Fibroblast of the aortic adventitia (primary cell): ENCODE measurements around the gene GLTP. TPM values are rescaled to one million over a fixed set of nuclear protein-coding genes. Genes with fewer than 3 reads are reported as not detected.
"Not testable (repeated sequence)": the region's sequence is repeated elsewhere in the genome, so short reads cannot be mapped to it uniquely, and the experiment has no call there.

ENCODE experiments used
- DNase-seq: peaks from one replicate; pipeline ENCODE4 v3.0.0-alpha.2; 2010; ENCODE audit warnings: low read depth
- H3K4me3 ChIP-seq: 2 replicates; pipeline ENCODE4 v1.5.1; 2011; ENCODE audit warnings: low read depth, mild to moderate bottlenecking, control low read depth, low read length, moderate library complexity
- total RNA-seq: library from RNA; depleted of rRNA; stranded (reverse); fragments of >200 nt; gene quantifications from 2 replicates; pipeline ENCODE4 v1.2.3, GENCODE V29; 2012; ENCODE audit warnings: low replicate concordance
- TF ChIP-seq, protein P1 (sequence below): IDR thresholded peaks from 2 replicates; pipeline ENCODE4 v1.5.1; 2011; ENCODE audit warnings: mild to moderate bottlenecking, low read length, control low read depth, inconsistent platforms; ENCODE audit not compliant: insufficient read depth

The GLTP gene
- total RNA-seq, 1 donor, result 55.1 TPM

DNA sequence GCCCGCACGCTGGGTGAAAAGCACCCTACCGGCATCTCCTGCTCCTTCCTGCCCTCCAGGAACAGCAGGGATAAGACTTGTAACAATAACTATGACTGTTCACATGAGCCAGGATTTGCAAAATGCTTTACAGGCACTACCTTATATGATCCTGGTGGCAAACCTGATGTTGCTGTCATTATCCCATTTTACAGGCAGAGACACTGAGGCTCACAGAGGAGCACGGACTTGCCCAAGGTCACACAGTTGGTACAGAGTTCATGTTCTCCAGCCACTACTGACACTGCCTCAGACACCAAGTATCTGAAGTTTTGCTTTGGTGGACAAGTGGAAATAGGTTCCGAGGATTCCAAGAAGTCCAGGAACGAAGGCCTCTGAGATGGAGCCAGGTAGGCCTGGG is 22.6 kb downstream of the GLTP start:
- no peak for DNase-seq
- no peak overlapping the region for H3K4me3 ChIP-seq
- TF ChIP-seq, protein P1, sequence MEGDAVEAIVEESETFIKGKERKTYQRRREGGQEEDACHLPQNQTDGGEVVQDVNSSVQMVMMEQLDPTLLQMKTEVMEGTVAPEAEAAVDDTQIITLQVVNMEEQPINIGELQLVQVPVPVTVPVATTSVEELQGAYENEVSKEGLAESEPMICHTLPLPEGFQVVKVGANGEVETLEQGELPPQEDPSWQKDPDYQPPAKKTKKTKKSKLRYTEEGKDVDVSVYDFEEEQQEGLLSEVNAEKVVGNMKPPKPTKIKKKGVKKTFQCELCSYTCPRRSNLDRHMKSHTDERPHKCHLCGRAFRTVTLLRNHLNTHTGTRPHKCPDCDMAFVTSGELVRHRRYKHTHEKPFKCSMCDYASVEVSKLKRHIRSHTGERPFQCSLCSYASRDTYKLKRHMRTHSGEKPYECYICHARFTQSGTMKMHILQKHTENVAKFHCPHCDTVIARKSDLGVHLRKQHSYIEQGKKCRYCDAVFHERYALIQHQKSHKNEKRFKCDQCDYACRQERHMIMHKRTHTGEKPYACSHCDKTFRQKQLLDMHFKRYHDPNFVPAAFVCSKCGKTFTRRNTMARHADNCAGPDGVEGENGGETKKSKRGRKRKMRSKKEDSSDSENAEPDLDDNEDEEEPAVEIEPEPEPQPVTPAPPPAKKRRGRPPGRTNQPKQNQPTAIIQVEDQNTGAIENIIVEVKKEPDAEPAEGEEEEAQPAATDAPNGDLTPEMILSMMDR, result no peak

DNA sequence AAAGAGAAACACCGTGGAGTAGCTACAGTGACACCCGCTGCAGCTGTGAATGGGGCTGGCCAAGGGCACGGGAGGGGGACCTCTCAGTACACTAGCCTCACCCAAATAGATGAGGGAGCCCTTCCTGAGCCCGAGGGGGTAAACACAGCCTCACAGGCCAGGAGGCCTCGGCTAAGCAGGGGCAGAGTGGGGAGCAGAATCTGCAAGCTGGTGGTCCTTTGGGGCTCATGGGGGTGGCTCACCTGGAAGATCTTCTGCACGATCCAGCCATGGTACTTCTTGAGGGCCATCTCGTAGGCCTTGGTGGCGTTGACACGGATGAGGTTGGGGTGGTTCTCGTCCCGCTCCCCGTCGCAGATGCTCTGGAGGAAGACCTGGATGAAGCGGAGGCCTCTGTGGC is 25.0 kb downstream of the GLTP start:
- no peak overlapping the region for H3K4me3 ChIP-seq
- no peak for DNase-seq
- TF ChIP-seq, protein P1, result no peak

DNA sequence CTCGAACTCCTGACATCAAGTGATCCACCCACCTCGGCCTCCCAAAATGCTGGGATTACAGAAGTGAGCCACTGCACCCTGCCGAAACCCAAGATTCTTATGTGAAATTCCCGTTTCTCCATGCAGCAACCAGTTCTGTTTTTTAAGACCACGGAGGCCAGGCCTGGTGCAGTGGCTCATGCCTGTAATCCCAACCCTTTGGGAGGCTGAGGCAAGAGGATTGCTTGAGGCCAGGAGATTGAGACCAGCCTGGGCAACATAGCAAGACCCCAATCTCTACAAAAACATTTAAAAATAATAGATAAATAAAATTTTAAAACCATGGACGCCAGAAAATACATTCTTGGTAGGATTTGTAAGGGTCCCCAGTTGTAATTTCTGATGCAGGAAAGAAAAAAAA is 29.8 kb downstream of the GLTP start:
- H3K4me3 ChIP-seq, DNase-seq: not testable (repeated sequence)

DNA sequence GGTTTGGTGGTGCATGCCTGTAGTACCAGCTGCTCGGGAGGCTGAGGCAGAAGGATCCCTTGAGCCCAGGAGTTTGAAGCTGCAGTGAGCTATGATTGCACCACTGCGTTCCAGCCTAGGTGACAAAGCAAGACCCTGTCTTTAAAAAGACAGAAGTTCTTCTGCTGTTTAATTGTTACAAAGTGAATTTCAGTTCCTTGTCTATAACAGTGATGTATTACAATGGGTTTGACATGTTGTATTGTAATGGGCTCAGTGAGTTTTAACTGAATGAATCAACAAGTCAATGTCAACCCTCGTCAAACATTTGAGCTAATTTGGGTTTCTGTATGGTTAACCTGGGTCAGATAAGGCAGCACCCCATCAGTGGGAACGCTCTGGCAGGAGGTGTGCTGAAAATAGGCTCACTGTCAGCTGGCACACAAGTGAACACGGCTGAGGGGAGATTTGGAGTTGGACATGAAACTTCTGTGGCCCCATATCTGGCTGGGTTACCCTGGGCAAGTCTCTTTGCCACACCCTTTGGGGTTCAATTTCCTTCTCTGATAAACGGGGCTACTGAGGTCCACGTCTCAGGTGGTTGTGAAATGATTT is 33.1 kb downstream of the GLTP start:
- TF ChIP-seq, protein P1, result no peak
- H3K4me3 ChIP-seq, result no peak overlapping the region
- DNase-seq, result no peak

DNA sequence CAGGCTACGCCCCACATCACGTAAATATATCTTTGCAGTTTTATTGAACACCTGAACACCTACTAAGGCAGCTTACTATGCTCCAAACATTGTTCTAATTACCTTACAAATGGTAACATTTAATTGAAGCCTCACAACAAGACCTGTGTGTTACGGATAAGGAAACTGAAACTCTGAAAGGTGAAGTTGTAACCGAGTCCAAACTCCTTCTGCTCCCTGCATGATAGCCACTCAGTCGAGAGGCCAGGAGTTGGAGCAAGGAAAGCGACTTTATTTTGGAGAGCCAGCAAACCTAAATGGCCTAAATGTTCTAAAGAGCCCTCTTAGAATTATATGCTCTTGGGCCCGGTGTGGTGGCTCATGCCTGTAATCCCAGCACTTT is 34.5 kb downstream of the GLTP start:
- DNase-seq, result no peak
- TF ChIP-seq, protein P1, result no peak
- no peak overlapping the region for H3K4me3 ChIP-seq

DNA sequence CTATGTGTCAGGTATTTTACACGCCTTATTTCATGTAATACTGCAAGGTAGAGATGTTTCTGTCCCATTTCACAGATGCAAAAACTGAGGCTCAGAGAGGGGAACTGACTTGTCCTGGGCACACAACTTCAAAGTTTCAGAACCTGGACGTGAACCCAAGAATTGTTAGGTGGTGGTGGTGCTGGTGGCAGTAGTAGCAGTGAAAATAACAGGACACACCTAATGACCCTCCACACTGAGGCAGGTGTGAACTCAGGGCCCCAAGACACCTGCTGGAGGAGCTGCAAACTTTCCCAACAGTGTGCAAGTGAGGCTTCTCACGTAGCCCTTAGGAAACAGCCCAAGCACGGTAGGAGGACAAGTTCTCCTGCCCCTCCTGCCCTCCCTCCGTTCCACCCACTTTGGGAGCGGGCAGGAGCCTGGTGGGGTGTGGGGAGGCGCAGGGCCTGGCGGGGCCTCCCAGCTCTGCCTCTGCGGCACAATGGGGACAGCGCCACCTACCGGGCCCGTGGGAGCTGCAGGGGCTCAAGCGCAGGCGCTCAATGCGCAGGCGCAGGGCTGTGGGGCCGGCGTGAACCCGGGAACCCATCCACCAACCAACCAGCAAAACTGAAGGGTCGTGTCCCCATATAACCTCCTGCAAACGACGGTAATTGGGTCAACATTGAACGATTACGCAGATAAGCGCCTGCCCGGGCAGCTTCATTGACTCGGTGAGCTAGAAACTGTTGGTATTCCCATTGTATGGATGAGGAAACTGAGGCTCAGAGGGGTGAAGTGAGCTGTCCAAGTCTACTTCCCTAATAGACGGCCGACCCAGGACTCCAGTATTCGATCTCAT is 35.1 kb downstream of the GLTP start:
- TF ChIP-seq, protein P1, result peak; percentile 94
- peak; percentile 77 for DNase-seq
- H3K4me3 ChIP-seq, result peak overlapping the region; percentile 62

DNA sequence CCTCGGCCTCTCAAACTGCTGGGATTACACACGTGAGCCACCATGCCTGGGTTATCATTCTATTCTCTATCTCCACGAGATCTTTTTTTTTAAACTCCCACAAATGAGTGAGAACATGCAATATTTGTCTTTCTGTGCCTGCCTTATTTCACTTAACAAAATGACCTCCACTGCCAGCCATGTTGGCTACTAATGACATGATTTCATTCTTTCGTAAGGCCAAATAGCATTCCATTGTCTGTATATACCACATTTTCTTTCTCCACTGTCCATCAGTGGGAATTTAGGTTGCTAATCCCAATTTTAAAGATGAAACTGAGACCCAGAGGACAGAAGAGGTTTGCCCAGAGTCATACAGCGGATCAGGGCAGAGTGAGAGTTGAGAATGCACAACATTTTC is 36.2 kb downstream of the GLTP start:
- no peak overlapping the region for H3K4me3 ChIP-seq
- DNase-seq, result peak; percentile 30
- TF ChIP-seq, protein P1, result no peak
